ENCODE results near the gene DPYSL3. TPM values are rescaled to one million over a fixed set of nuclear protein-coding genes. Genes with fewer than 3 reads are reported as not detected.
"Not testable (repeated sequence)": the region's sequence is repeated elsewhere in the genome, so short reads cannot be mapped to it uniquely, and the experiment has no call there.

Gene DPYSL3
- total RNA-seq, 1 donor from 2014 or later: 888 TPM

- FAIRE-seq (no peak), DNase-seq (ENCODE audit: low spot score in 2 of 2) (no peak)
Observed at GRCh38 chr5:147384346-147385193, 125.3 kb downstream of the DPYSL3 start.

- no peak for FAIRE-seq
- DNase-seq (ENCODE audit: low spot score in 2 of 2): no peak
Observed at GRCh38 chr5:147382776-147383175, 127.1 kb downstream of the DPYSL3 start.

- DNase-seq (ENCODE audit: low spot score in 2 of 2) (no peak), FAIRE-seq (no peak)
Observed at GRCh38 chr5:147381555-147381954, 128.3 kb downstream of the DPYSL3 start.

- FAIRE-seq (no peak), DNase-seq (ENCODE audit: low spot score in 2 of 2) (no peak)
Observed at GRCh38 chr5:147377682-147378081, 132.2 kb downstream of the DPYSL3 start.

GRCh38 chr5:147375151-147375550 lies 134.7 kb downstream of the DPYSL3 start:
- FAIRE-seq (no peak), DNase-seq (ENCODE audit: low spot score in 2 of 2) (no peak)

GRCh38 chr5:147373328-147373727 lies 136.5 kb downstream of the DPYSL3 start:
- DNase-seq (ENCODE audit: low spot score in 2 of 2) (no peak), FAIRE-seq (no peak)

- no peak for FAIRE-seq
- DNase-seq (ENCODE audit: low spot score in 2 of 2): no peak
Observed at GRCh38 chr5:147372191-147372590, 137.7 kb downstream of the DPYSL3 start.

- FAIRE-seq: no peak
- DNase-seq (ENCODE audit: low spot score in 2 of 2): no peak
Observed at GRCh38 chr5:147371290-147371689, 138.6 kb downstream of the DPYSL3 start.

GRCh38 chr5:147369742-147370374 lies 140.0 kb downstream of the DPYSL3 start:
- DNase-seq (ENCODE audit: low spot score in 2 of 2): no peak
- FAIRE-seq: peak; percentile 65

- DNase-seq (ENCODE audit: low spot score in 2 of 2); FAIRE-seq: not testable (repeated sequence)
Observed at GRCh38 chr5:147367381-147367780, 142.5 kb downstream of the DPYSL3 start.

- DNase-seq (ENCODE audit: low spot score in 2 of 2) (no peak), FAIRE-seq (no peak)
Observed at GRCh38 chr5:147361441-147362175, 148.3 kb downstream of the DPYSL3 start.

GRCh38 chr5:147360816-147361215 lies 149.1 kb downstream of the DPYSL3 start:
- no peak for FAIRE-seq
- no peak for DNase-seq (ENCODE audit: low spot score in 2 of 2)

GRCh38 chr5:147359581-147359980 lies 150.3 kb downstream of the DPYSL3 start:
- no peak for FAIRE-seq
- DNase-seq (ENCODE audit: low spot score in 2 of 2): no peak

GRCh38 chr5:147359101-147359500 lies 150.8 kb downstream of the DPYSL3 start:
- FAIRE-seq: no peak
- DNase-seq (ENCODE audit: low spot score in 2 of 2): no peak

- FAIRE-seq: no peak
- DNase-seq (ENCODE audit: low spot score in 2 of 2): no peak
Observed at GRCh38 chr5:147349241-147349640, 160.6 kb downstream of the DPYSL3 start.

GRCh38 chr5:147348451-147348850 lies 161.4 kb downstream of the DPYSL3 start:
- DNase-seq (ENCODE audit: low spot score in 2 of 2) (no peak), FAIRE-seq (no peak)

- FAIRE-seq (no peak), DNase-seq (ENCODE audit: low spot score in 2 of 2) (no peak)
Observed at GRCh38 chr5:147348046-147348445, 161.8 kb downstream of the DPYSL3 start.

- FAIRE-seq (no peak), DNase-seq (ENCODE audit: low spot score in 2 of 2) (no peak)
Observed at GRCh38 chr5:147346006-147346561, 163.8 kb downstream of the DPYSL3 start.

- FAIRE-seq: no peak
- DNase-seq (ENCODE audit: low spot score in 2 of 2): no peak
Observed at GRCh38 chr5:147344861-147345260, 165.0 kb downstream of the DPYSL3 start.

GRCh38 chr5:147341345-147341744 lies 168.5 kb downstream of the DPYSL3 start:
- DNase-seq (ENCODE audit: low spot score in 2 of 2) (no peak), FAIRE-seq (no peak)

- FAIRE-seq (no peak), DNase-seq (ENCODE audit: low spot score in 2 of 2) (no peak)
Observed at GRCh38 chr5:147340941-147341340, 168.9 kb downstream of the DPYSL3 start.

All from frontal cortex (tissue), 4 donors.